Naive thymus-derived CD4-positive, alpha-beta T cell (primary cell): ENCODE data around the gene ZSWIM8. TPM values are rescaled to one million over a fixed set of nuclear protein-coding genes. Genes with fewer than 3 reads are reported as not detected.
A peak's percentile ranks its signal among the peaks of the same experiment; 100 is the strongest.

Experiments
- ATAC-seq: fragments of 150-1000 bp; cut with Tn5 transposase; 2 replicates; pipeline ENCODE4 v1.10.0; 2021; ENCODE audit warnings: mild to moderate bottlenecking, moderate library complexity
- CTCF ChIA-PET: fragments of 350-600 bp; sonication (Branson Sonifier 250); formaldehyde crosslinking; loops from one replicate; lab custom pipeline; 2021; ENCODE audit warnings: antibody characterized with exemption; lab: Charles Lee
- POLR2A ChIA-PET: fragments of 350-600 bp; sonication (Branson Sonifier 250); formaldehyde crosslinking; loops from one replicate; lab custom pipeline; 2021; ENCODE audit warnings: antibody characterized with exemption, inconsistent platforms; lab: Charles Lee
- DNase-seq, 9 donors: peaks; one replicate each; pipeline versions ENCODE4 v3.0.0 to v3.0.0-alpha.2; 2020 to 2022; ENCODE audit warnings: mixed read lengths in 1 of 9
- H3K27ac ChIP-seq: one replicate; pipeline ENCODE4 v1.7.0; 2013; ENCODE audit warnings: mild to moderate bottlenecking, low read depth, low read length, moderate library complexity
- H3K27me3 ChIP-seq, 2 donors: one replicate each; pipeline ENCODE4 v1.7.0; 2013; ENCODE audit warnings: low read length in 2 of 2, mild to moderate bottlenecking in 2 of 2, moderate library complexity in 2 of 2; ENCODE audit not compliant: control insufficient read depth in 2 of 2, insufficient read depth in 2 of 2
- H3K36me3 ChIP-seq, 3 experiments: 1 replicate in 2 of 3; 2 replicates in 1 of 3; pipeline ENCODE4 v1.7.0; 2013; ENCODE audit warnings: low read length in 3 of 3, mild to moderate bottlenecking in 3 of 3, moderate library complexity in 1 of 3; ENCODE audit not compliant: insufficient read depth in 3 of 3, control insufficient read depth in 2 of 3
- H3K4me1 ChIP-seq, 2 donors: one replicate each; pipeline ENCODE4 v1.7.0; 2013; ENCODE audit warnings: low read length in 2 of 2, mild to moderate bottlenecking in 2 of 2, moderate library complexity in 1 of 2; ENCODE audit not compliant: control insufficient read depth in 2 of 2, insufficient read depth in 2 of 2
- H3K4me3 ChIP-seq: 2 replicates; pipeline ENCODE4 v1.7.0; 2013; ENCODE audit warnings: mild to moderate bottlenecking, low read length
- H3K9me3 ChIP-seq, 3 experiments: 1 replicate in 2 of 3; 2 replicates in 1 of 3; pipeline ENCODE4 v1.7.0; 2013; ENCODE audit warnings: low read length in 3 of 3; ENCODE audit not compliant: control insufficient read depth in 2 of 3
- H3K27ac Mint-ChIP-seq, 9 donors: one replicate each; pipeline ENCODE4 v1.8.0; 2020 to 2022; ENCODE audit warnings: mixed read lengths in 9 of 9, mild to moderate bottlenecking in 8 of 9, moderate library complexity in 5 of 9, inconsistent platforms in 2 of 9
- H3K27me3 Mint-ChIP-seq, 5 donors: one replicate each; pipeline ENCODE4 v1.8.0; 2021 to 2022; ENCODE audit warnings: mixed read lengths in 5 of 5, mild to moderate bottlenecking in 1 of 5
- H3K36me3 Mint-ChIP-seq, 5 donors: one replicate each; pipeline ENCODE4 v1.8.0; 2020 to 2022; ENCODE audit warnings: mixed read lengths in 5 of 5, mild to moderate bottlenecking in 3 of 5, inconsistent platforms in 1 of 5
- H3K4me1 Mint-ChIP-seq, 7 donors: one replicate each; pipeline ENCODE4 v1.8.0; 2020 to 2022; ENCODE audit warnings: mixed read lengths in 7 of 7, mild to moderate bottlenecking in 3 of 7, inconsistent platforms in 1 of 7
- H3K4me3 Mint-ChIP-seq, 10 donors: one replicate each; pipeline ENCODE4 v1.8.0; 2020 to 2022; ENCODE audit warnings: mild to moderate bottlenecking in 10 of 10, mixed read lengths in 10 of 10, moderate library complexity in 6 of 10, inconsistent platforms in 2 of 10
- H3K9me3 Mint-ChIP-seq, 11 donors: one replicate each; pipeline ENCODE4 v1.8.0; 2020 to 2022; ENCODE audit warnings: mixed read lengths in 11 of 11, mild to moderate bottlenecking in 4 of 11, inconsistent platforms in 1 of 11, moderate library complexity in 1 of 11
- intact Hi-C, 2 donors: fragments of 100-400 bp; cut with micrococcal nuclease; formaldehyde crosslinking; loops; one replicate each; pipeline ENCODE4 v1.15.1; 2023
- polyA plus RNA-seq, 2 donors: library from polyadenylated mRNA; unstranded; fragments of 300-500 nt; fragmentation: Illumina TruSeq; gene quantifications; one replicate each; pipeline ENCODE4 v1.2.3, GENCODE V29; 2021
- total RNA-seq, 6 experiments: library from RNA in 5 of 6; stranded (reverse) in 5 of 6; gene quantifications; 1 replicate in 5 of 6; 2 replicates in 1 of 6; pipeline ENCODE4 v1.2.3 and lab custom pipeline; 2021 to 2026

The ZSWIM8 gene
- total and polyA plus RNA-seq, 7 experiments from 2014 or later, result 9.9 to 102 (median 82.0) TPM

DNA sequence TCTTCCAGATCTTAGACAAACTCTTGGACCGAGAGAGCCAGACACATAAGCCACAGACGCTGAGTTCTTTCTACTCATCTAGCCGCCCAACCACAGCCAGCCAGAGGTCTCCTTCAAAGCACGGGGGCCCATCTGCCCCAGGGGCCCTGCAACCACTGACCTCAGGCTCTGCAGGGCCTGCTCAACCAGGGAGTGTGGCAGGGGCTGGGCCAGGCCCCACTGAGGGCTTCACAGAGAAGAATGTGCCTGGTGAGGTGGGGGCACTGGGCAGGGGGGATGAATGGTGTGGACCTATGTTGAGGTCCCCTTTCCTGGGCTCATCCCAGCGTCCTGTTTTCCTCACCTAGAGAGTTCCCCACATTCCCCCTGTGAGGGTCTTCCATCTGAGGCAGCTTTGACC is 11.4 kb downstream of the ZSWIM8 start:
- intact Hi-C loops, result no loop called here
- H3K4me3 Mint-ChIP-seq, result no peak overlapping the region
- H3K4me1 Mint-ChIP-seq, result peaks cover 0 to 10% (median 5%) of the 10 kb centered on the region in 7 donors
- Histone ChIP-seq H3K4me1 (no peaks in the 10 kb centered on the region), H3K36me3 (peaks cover 15 to 78% (median 23%) of the 10 kb centered on the region in 3 experiments), H3K27ac (no peak overlapping the region), H3K27me3 (no peaks in the 10 kb centered on the region), H3K9me3 (no peaks in the 10 kb centered on the region), H3K4me3 (no peak overlapping the region)
- ChIA-PET POLR2A (interaction anchor here (6.4 kb wide), 1 partner anchor 11 kb away, joined by 42 read pairs; no protein-coding TSS in a partner anchor), CTCF (no interaction called here)
- no peak for ATAC-seq
- H3K27me3 Mint-ChIP-seq, result no peaks in the 10 kb centered on the region
- peak overlapping the region in 6 of 9 donors; percentile 6 to 81 (median 48) for H3K27ac Mint-ChIP-seq
- peaks cover 4 to 28% (median 18%) of the 10 kb centered on the region in 5 donors for H3K36me3 Mint-ChIP-seq
- peaks cover 0 to 1% (median 0%) of the 10 kb centered on the region in 11 donors for H3K9me3 Mint-ChIP-seq
- no peak for DNase-seq

GRCh38 chr10:73797324-73798025 is 12.1 kb downstream of the ZSWIM8 start:
- Histone ChIP-seq H3K36me3 (peaks cover 15 to 78% (median 28%) of the 10 kb centered on the region in 3 experiments), H3K9me3 (no peaks in the 10 kb centered on the region), H3K27me3 (no peaks in the 10 kb centered on the region), H3K27ac (no peak overlapping the region), H3K4me1 (no peaks in the 10 kb centered on the region), H3K4me3 (no peak overlapping the region)
- Mint-ChIP-seq H3K36me3 (peaks cover 4 to 31% (median 18%) of the 10 kb centered on the region in 5 donors), H3K27me3 (no peaks in the 10 kb centered on the region), H3K27ac (peak overlapping the region in 5 of 9 donors; percentile 32 to 68 (median 58)), H3K9me3 (peaks cover 0 to under 1% (median 0%) of the 10 kb centered on the region in 11 donors), H3K4me3 (peak overlapping the region in 1 of 10 donors; percentile 14), H3K4me1 (peaks cover 0 to 8% (median 5%) of the 10 kb centered on the region in 7 donors)
- ChIA-PET POLR2A (interaction anchor here (0.6 kb wide), 1 partner anchor 16 kb away, joined by 4 read pairs; no protein-coding TSS in a partner anchor), CTCF (no interaction called here)
- no peak for DNase-seq
- intact Hi-C loops, result loop anchor here in 1 of 2 donors (2.0 kb wide), 1 partner anchor 13 kb away; the partner anchor contains the start of gene ZSWIM8
- ATAC-seq, result no peak

GRCh38 chr10:73798087-73798486 is 12.7 kb downstream of the ZSWIM8 start:
- ATAC-seq (no peak), DNase-seq (no peak)
- Histone ChIP-seq H3K27ac (no peak overlapping the region), H3K27me3 (no peaks in the 10 kb centered on the region), H3K4me3 (no peak overlapping the region), H3K9me3 (no peaks in the 10 kb centered on the region), H3K4me1 (no peaks in the 10 kb centered on the region), H3K36me3 (peaks cover 18 to 78% (median 32%) of the 10 kb centered on the region in 3 experiments)
- Mint-ChIP-seq H3K4me3 (no peak overlapping the region), H3K27me3 (no peaks in the 10 kb centered on the region), H3K4me1 (peaks cover 0 to 8% (median 5%) of the 10 kb centered on the region in 7 donors), H3K9me3 (no peaks in the 10 kb centered on the region), H3K36me3 (peaks cover 4 to 34% (median 20%) of the 10 kb centered on the region in 5 donors), H3K27ac (peak overlapping the region in 6 of 9 donors; percentile 2 to 68 (median 38))
- ChIA-PET CTCF (no interaction called here), POLR2A (interaction anchor here (0.6 to 3.3 kb wide), 4 partner anchors 12 to 55 kb away, joined by 3 to 18 read pairs (median 4); no protein-coding TSS in a partner anchor)
- intact Hi-C loops, result loop anchor here in 1 of 2 donors (2.0 kb wide), 1 partner anchor 13 kb away; the partner anchor contains the start of gene ZSWIM8

- H3K27ac Mint-ChIP-seq, result peak overlapping the region in 6 of 9 donors; percentile 10 to 59 (median 54)
- H3K36me3 Mint-ChIP-seq, result peaks cover 11 to 39% (median 18%) of the 10 kb centered on the region in 5 donors
- Histone ChIP-seq H3K9me3 (no peaks in the 10 kb centered on the region), H3K36me3 (peaks cover 22 to 78% (median 38%) of the 10 kb centered on the region in 3 experiments), H3K4me3 (no peak overlapping the region), H3K27me3 (no peaks in the 10 kb centered on the region), H3K4me1 (no peaks in the 10 kb centered on the region), H3K27ac (no peak overlapping the region)
- ChIA-PET CTCF (no interaction called here), POLR2A (interaction anchor here (0.6 to 3.3 kb wide), 8 partner anchors 9 to 40 kb away, joined by 3 to 18 read pairs (median 3); a partner anchor contains a TSS)
- H3K9me3 Mint-ChIP-seq, result peaks cover 0 to 2% (median 0%) of the 10 kb centered on the region in 11 donors
- ATAC-seq (peak; percentile 33), DNase-seq (no peak)
- no peaks in the 10 kb centered on the region for H3K27me3 Mint-ChIP-seq
- H3K4me1 Mint-ChIP-seq, result peaks cover 0 to 14% (median 10%) of the 10 kb centered on the region in 7 donors
- H3K4me3 Mint-ChIP-seq, result no peak overlapping the region
- intact Hi-C loops, result loop anchor here in 1 of 2 donors (2.0 kb wide), 1 partner anchor 14 kb away; the partner anchor contains the start of gene ZSWIM8
Observed at GRCh38 chr10:73798927-73799560, 13.6 kb downstream of the ZSWIM8 start.

- no peak for ATAC-seq
- H3K36me3 ChIP-seq, result peaks cover 19 to 77% (median 29%) of the 10 kb centered on the region in 3 experiments
- POLR2A ChIA-PET, result interaction anchor here (0.6 to 12.8 kb wide), 5 partner anchors 10 to 507 kb away, joined by 3 to 150 read pairs (median 3); partner anchors contain the start of genes CHCHD1 and ZSWIM8
Observed at GRCh38 chr10:73799899-73800559, 14.6 kb downstream of the ZSWIM8 start.

More at GRCh38 chr10:73799899-73800559, 14.6 kb downstream of the ZSWIM8 start:
- peaks cover 0 to 14% (median 11%) of the 10 kb centered on the region in 7 donors for H3K4me1 Mint-ChIP-seq
- intact Hi-C loops, result loop anchor here in 1 of 2 donors (1.0 to 2.0 kb wide), 2 partner anchors 11 to 15 kb away; partner anchors contain the start of genes NDST2 and ZSWIM8
- CTCF ChIA-PET, result no interaction called here
- peak overlapping the region in 7 of 9 donors; percentile 34 to 65 (median 60) for H3K27ac Mint-ChIP-seq
- peaks cover 11 to 32% (median 17%) of the 10 kb centered on the region in 5 donors for H3K36me3 Mint-ChIP-seq
- Histone ChIP-seq H3K4me1 (no peaks in the 10 kb centered on the region), H3K27ac (no peak overlapping the region), H3K4me3 (no peak overlapping the region), H3K27me3 (no peaks in the 10 kb centered on the region), H3K9me3 (no peaks in the 10 kb centered on the region)
- H3K9me3 Mint-ChIP-seq, result peaks cover 0 to 2% (median 0%) of the 10 kb centered on the region in 11 donors
- no peaks in the 10 kb centered on the region for H3K27me3 Mint-ChIP-seq
- DNase-seq, result no peak
- H3K4me3 Mint-ChIP-seq, result peak overlapping the region in 1 of 10 donors; percentile 16
